Left forelimb (tissue), 1 donor: Measurements from ENCODE around the gene DICER1.
"Not testable (repeated sequence)": the region's sequence is repeated elsewhere in the genome, so short reads cannot be mapped to it uniquely, and the experiment has no call there.

Experiments used
- DNase-seq: peaks from one replicate; pipeline ENCODE4 v3.0.0-alpha.2; 2018; ENCODE audit warnings: low spot score

DICER1 gene

DNA sequence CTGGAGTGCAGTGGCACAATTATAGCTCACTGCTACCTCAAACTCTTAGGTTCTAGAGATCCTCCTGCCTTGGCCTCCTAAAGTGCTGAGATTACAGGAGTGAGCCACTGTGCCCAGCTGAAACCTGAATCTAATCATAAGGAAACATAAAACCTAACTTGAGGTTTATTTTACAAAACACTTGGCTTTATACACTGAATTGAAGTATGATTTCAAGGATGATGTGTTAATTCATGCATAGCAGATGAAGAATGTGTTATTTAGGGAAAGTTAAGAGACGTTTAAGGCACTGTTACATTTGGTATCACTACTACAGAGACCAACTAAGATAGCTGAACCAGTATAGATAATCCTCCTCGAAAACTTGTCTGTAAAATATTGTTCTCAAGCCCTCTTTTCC lies 6.4 kb downstream of the DICER1 start:
- no peak for DNase-seq

DNA sequence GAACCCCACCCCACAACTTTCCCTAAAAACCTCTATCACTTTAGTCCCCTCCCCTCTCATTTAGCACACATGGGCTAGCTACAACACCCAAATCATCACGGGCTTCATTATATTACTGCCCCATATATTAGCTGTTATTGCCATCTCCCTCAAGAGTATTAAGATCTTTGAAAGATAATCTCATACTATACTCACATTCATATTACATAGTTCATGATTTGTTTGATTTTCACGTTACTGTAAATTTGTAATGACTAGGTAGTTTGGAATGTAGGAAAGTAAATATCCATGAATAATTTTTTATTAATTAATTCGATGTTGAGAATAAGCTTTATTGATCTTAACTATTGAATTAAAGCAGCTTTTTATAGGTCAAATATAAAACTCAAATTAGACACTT lies 7.9 kb downstream of the DICER1 start:
- DNase-seq = no peak

DNA sequence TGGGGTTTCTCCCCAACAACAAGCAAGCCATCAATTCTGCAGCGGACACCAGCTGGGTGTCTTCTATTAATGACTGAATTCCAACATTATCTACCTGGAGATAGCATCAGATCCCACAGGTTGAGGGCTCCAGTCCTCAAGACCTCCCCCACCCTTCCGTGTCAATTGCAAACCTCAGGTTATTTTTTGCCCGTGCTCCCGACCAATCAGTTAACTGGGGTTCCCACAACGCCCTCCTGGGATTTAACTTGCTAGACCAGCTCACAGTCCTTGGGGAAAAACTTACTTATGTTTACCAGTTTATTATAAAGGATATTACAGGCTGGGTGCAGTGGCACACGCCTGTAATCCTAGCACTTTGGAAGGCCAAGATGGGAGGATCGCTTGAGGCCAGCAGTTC lies 9.7 kb downstream of the DICER1 start:
- DNase-seq = no peak

DNA sequence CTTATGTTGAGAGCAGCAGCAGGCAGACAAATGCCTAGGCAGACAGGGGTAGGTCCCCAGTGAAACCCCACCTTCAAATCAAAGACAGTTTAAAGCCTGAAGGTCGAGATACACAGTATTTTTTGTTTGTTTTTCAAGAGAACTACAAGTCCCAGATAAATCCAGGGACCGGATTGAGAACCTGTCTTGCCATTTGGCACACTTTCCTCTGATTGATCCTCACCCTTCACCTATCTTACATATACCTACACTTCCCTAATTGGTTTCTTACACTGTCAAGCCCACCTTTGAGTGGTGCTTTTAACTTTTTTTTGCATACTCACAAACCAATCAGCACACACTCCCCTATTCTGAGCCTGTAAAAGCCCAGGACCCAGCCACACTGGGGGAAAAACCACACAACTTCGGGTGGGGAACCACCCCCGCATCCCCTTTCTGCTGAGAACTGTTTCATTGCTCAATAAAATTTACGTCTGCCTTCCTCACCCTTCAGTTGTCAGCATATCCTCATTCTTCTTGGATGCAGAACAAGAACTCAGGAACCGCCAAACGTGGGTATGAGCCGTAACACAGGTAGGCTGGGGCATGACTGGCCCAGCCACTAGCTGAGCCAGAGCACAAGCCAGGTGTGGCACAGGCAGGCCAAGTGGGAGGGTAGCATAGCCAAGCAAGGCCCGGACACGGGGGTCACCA lies 11.1 kb downstream of the DICER1 start:
- DNase-seq = no peak

GRCh38 chr14:95144849-95145248 lies 12.5 kb downstream of the DICER1 start:
- DNase-seq = no peak

GRCh38 chr14:95143808-95144620 lies 13.3 kb downstream of the DICER1 start:
- no peak for DNase-seq

- no peak for DNase-seq
These were observed 15.1 kb downstream of the DICER1 start for GRCh38 chr14:95142208-95142607.

GRCh38 chr14:95141684-95142083 lies 15.6 kb downstream of the DICER1 start:
- DNase-seq = no peak

DNA sequence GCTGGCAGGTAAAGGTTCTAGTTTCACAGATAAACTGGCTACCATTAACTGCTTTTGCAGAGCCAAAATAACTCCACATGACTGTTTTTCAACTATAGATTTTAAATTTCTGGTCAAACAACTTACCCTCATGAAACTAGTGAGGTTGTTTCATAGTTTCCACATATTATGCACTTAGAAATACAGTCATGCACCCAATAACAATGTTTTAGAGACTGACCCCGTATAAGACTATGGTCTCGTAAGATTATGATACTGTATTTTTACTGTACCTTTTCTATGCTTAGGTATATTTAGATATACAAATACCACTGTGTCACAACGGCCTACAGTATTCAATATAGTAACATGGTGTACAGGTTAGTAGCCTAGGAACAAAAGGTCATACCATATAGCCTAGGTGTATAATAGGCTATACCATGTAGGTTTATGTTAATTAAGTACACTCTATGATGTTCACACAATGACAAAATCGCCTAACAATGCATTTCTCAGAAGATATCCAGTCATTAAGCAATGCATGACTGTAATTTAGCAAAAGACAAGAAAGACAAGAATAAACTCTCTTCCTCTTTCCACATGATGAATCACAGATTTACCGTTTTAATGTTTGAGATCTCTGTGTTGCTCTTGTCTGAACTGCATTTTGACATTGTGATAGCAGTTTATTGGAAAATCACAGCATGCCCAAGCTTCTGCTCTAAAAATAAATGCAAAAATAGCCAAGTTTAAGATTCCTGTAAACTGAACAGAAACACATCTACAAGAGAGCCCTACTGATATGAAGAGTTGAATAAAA lies 17.1 kb downstream of the DICER1 start:
- no peak for DNase-seq

DNA sequence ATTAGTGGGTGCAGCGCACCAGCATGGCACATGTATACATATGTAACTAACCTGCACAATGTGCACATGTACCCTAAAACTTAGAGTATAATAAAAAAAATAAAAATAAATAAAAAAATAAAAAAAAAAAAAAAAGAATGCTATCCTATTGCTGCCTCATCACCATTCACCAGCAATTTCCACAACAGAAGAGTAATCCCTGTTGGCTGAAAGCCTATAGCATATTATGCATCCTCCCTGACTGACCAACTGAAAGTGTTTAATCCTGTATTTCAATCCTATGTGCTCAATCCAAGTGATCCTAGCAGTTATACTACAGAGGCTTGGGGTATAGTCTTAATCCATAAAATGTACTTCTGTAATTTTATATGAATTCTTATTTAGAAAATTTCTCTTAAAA lies 18.5 kb downstream of the DICER1 start:
- no peak for DNase-seq

DNA sequence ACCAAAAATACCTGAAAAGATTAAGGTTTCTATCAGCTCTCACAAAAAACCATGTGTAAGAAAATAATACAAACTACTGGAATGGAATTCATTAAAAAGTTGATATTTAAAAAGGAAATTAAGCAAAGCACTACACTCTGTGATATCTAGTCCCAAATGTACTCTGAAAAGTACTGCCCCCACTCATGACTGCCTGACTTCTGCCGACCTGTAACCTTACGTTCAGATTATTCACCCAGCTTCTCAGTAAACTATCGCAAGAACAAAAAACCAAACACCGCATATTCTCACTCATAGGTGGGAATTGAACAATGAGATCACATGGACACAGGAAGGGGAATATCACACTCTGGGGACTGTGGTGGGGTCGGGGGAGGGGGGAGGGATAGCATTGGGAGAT lies 18.9 kb downstream of the DICER1 start:
- DNase-seq = not testable (repeated sequence)

GRCh38 chr14:95137804-95138167 lies 19.5 kb downstream of the DICER1 start:
- no peak for DNase-seq

- DNase-seq = no peak
These were observed 20.0 kb downstream of the DICER1 start for GRCh38 chr14:95137164-95137803.

- DNase-seq = no peak
These were observed 20.7 kb downstream of the DICER1 start for GRCh38 chr14:95136631-95137030.

- no peak for DNase-seq
These were observed 22.9 kb downstream of the DICER1 start for GRCh38 chr14:95134304-95134933.

GRCh38 chr14:95133282-95133681 lies 24.0 kb downstream of the DICER1 start:
- no peak for DNase-seq

GRCh38 chr14:95132760-95133159 lies 24.6 kb downstream of the DICER1 start:
- DNase-seq = no peak

DNA sequence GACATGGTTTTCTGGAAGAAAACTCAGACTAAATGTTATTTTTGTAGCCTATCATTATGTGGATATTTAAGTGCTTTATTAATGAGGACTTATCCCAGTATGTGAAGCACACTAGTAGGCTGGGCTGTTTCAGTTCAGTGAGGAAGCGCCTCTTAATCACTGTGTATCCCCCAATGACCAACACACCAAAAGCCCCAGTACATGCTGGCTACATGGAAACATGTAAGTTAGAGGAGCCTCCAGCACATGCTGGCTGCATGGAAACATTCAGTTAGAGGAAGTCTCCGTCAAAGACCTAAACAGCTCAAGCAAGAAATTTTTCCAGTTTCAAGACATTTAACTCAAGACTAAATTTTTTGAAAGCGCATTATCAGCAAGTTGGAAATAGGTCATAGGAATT lies 26.8 kb downstream of the DICER1 start:
- no peak for DNase-seq

GRCh38 chr14:95128140-95128539 lies 29.2 kb downstream of the DICER1 start:
- no peak for DNase-seq

- no peak for DNase-seq
These were observed 29.8 kb downstream of the DICER1 start for GRCh38 chr14:95127531-95127911.

DNA sequence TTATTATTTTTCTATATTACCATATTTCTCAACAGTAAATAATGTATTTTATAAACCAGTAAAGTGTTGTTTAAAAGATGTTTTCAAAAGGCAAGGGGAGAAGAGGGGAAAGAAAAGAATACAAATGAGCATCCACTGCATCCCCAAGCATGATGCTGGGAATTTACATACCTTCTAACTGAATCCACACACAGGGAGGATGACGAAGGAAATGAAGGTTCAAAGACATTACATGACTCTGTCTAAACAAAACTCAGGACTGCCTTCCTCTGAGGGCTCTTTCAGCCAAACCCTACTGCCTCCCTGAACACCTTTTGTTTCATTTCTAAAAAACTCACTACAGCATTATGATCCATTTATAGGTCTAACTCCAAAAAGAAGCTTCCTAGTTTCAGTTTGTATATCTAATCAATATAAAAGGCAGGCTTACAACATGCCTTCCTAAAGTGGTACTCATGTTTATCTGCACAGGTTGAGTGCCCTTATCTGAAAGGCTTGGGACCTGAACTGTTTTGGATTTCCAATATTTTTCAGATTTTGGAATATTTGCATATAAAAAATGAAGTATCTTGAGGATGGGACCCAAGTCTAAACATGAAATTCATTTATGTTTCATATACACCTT lies 30.3 kb downstream of the DICER1 start:
- no peak for DNase-seq
